Measurements from ENCODE around the gene SORCS2. TPM values are rescaled to one million over a fixed set of nuclear protein-coding genes. Genes with fewer than 3 reads are reported as not detected.

SORCS2 gene
- polyA plus RNA-seq, 1 of the 3 experiments (the other 2 are of a cell fraction), result 1.6 TPM

- no peaks in the 10 kb centered on the region for H3K27me3 ChIP-seq (ENCODE audit: insufficient read depth)
- no peaks in the 10 kb centered on the region; a peak in 1 of 4 replicates for H3K4me1 ChIP-seq (ENCODE audit: control insufficient read depth in 1 of 2, insufficient read depth in 2 of 2, low read depth in 1 of 2, low read length in 1 of 2)
- WGBS (ENCODE audit: low lambda C conversion rate), result 54% methylated on average over 4 of the region's 4 CpGs
- TF ChIP-seq IRF3 (IDR thresholded peaks at IDR 0.05; ENCODE audit: low read depth, low read length), result no peak
- TF ChIP-seq MEF2A (IDR thresholded peaks at IDR 0.05; ENCODE audit: borderline replicate concordance, low read depth), result no peak
- no peak for TF ChIP-seq EZH2phosphoT487 (IDR thresholded peaks at IDR 0.05; ENCODE audit: borderline replicate concordance, low read depth)
- TF ChIP-seq TCF12 (IDR thresholded peaks at IDR 0.05), result no peak
- no peak for TF ChIP-seq YY1 (IDR thresholded peaks at IDR 0.05; ENCODE audit: low read depth)
- no peak for TF ChIP-seq ZBTB33 (IDR thresholded peaks at IDR 0.05; ENCODE audit: borderline replicate concordance, low read depth)
- no peak for TF ChIP-seq CTCF (IDR thresholded peaks at IDR 0.05)
- no peak for TF ChIP-seq USF2 (IDR thresholded peaks at IDR 0.05; ENCODE audit: borderline replicate concordance, low read depth, low read length)
- TF ChIP-seq JUND (IDR thresholded peaks at IDR 0.05), result no peak
- TF ChIP-seq REST (IDR thresholded peaks at IDR 0.05; ENCODE audit: low read depth, low read length), result no peak
- TF ChIP-seq SIN3A (IDR thresholded peaks at IDR 0.05; ENCODE audit: borderline replicate concordance, low read depth, low read length), result no peak
- TF ChIP-seq FOSL2 (IDR thresholded peaks at IDR 0.05; ENCODE audit: borderline replicate concordance, low read depth), result no peak
- TF ChIP-seq TAF1 (IDR thresholded peaks at IDR 0.05; ENCODE audit: borderline replicate concordance, low read depth, low read length), result no peak
- TF ChIP-seq POLR2AphosphoS5 (IDR thresholded peaks at IDR 0.05; ENCODE audit: low read depth, low read length), result no peak
- no peak for TF ChIP-seq MAX (IDR thresholded peaks at IDR 0.05; ENCODE audit: low read depth)
- TF ChIP-seq MXI1 (IDR thresholded peaks at IDR 0.05; ENCODE audit: low read depth, low read length), result no peak
- TF ChIP-seq RCOR1 (IDR thresholded peaks at IDR 0.05; ENCODE audit: low read length), result no peak
- no peak for TF ChIP-seq RAD21 (IDR thresholded peaks at IDR 0.05; ENCODE audit: low read length)
- no peak for TF ChIP-seq SMC3 (IDR thresholded peaks at IDR 0.05; ENCODE audit: low read depth, low read length)
- TF ChIP-seq TEAD4 (IDR thresholded peaks at IDR 0.05; ENCODE audit: borderline replicate concordance, insufficient read depth), result no peak
- no peaks in the 10 kb centered on the region for H3F3A ChIP-seq (replicated peaks; ENCODE audit: insufficient read depth)
- no peak for DNase-seq
- H3K4me2 ChIP-seq, result no peak overlapping the region
- H2AFZ ChIP-seq (ENCODE audit: low read depth), result no peak overlapping the region
- CTCF ChIA-PET, result no interaction called here
- H4K20me1 ChIP-seq (ENCODE audit: insufficient read depth), result no peaks in the 10 kb centered on the region
- no peaks in the 10 kb centered on the region for H3K36me3 ChIP-seq (replicated peaks in 1 of 2; ENCODE audit: control insufficient read depth in 1 of 2, insufficient read depth in 2 of 2, low read length in 1 of 2)
- no peak overlapping the region for H3K9ac ChIP-seq
- no peak overlapping the region for H3K27ac ChIP-seq (ENCODE audit: low read depth in 2 of 2, low read length in 1 of 2)
- H3K79me2 ChIP-seq (ENCODE audit: insufficient read depth), result no peaks in the 10 kb centered on the region
- POLR2A ChIA-PET, result no interaction called here
- no peaks in the 10 kb centered on the region for H3K9me2 ChIP-seq
- no peaks in the 10 kb centered on the region for H3K9me3 ChIP-seq
- no peak overlapping the region for H3K4me3 ChIP-seq (ENCODE audit: low read depth in 2 of 2, low read length in 1 of 2)
Observed at GRCh38 chr4:7236847-7237246, 44.5 kb downstream of the SORCS2 start.

All from SK-N-SH (cell line).